Measurements from ENCODE around the gene COL1A1. TPM values are rescaled to one million over a fixed set of nuclear protein-coding genes. Genes with fewer than 3 reads are reported as not detected.
A peak's percentile ranks its signal among the peaks of the same experiment; 100 is the strongest.

The COL1A1 gene
- total RNA-seq, 1 experiment from 2014 or later, result 239 TPM

DNA sequence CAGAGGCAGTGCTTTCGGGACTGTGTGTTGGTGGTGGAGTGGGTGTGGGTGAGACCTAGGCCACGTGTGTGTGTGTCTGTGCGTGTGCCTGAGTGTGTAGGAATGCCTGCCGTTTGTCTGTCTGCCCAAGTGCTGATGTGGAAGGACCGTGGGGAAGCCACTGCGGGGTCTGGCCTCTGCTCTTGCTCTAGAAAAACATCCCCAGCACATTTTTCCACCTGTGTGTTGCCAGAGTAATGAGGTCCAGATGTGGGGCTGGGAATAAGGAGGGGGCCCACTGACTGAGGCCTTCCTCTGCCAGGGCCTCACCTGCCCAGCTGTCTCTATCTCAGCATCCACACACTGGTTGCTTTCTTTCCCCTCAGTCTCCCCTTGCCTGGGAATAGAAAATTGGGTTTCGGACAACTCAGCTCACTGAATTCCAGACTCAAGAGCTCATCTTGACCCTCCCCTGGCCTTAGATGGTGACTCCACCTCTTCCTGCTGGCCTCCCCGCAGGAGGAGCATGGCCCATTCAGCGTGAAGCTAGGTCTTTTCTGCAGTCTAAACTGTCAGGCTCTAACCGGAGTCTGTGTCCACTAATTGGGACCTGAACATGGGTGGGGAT is 28.0 kb downstream of the COL1A1 start:
- DNase-seq (ENCODE audit: low read depth), result peak; percentile 80

DNA sequence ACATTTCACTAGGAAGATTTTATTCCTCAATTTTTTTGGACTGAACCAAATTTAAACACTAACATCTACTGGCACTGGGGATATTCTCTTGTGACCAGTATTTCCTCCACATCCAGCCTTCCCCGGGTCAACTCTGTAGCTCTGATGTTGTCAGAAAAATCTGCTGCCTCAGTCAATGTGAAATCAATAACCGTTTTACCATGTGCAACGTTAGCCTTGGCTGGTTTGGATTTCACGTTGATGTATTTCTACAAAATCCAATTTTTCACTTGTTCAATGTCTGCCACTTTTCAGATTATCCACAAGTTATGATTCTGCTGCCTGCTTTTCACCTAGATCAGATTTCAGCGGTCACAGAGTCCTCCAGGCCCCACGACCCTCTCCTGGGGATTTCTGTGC is 28.5 kb downstream of the COL1A1 start:
- no peak for DNase-seq (ENCODE audit: low read depth)

DNA sequence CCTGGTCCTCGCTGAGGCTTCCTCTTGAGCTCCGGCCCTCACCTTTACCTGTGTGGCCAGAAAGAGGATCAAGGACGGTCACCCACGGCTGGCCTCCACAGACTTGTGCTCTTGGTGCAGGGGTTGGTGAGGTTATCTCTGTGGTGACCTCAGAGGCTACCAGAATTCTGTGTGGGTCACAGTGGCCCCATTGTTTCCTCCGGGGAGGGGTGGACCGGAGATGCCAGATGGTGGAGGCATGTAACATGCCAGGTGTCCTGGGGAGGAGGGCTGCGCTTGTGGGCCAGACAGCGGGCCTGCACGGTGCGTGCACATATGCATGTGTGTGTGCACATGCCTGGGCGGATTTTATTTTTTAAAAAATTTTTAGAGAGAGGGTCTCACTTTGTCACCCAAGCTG is 29.3 kb downstream of the COL1A1 start:
- no peak for DNase-seq (ENCODE audit: low read depth)

- no peak for DNase-seq (ENCODE audit: low read depth)
These were observed 29.9 kb downstream of the COL1A1 start for GRCh38 chr17:50171371-50172071.

GRCh38 chr17:50170662-50171370 is 30.6 kb downstream of the COL1A1 start:
- peak; percentile 50 for DNase-seq (ENCODE audit: low read depth)

DNA sequence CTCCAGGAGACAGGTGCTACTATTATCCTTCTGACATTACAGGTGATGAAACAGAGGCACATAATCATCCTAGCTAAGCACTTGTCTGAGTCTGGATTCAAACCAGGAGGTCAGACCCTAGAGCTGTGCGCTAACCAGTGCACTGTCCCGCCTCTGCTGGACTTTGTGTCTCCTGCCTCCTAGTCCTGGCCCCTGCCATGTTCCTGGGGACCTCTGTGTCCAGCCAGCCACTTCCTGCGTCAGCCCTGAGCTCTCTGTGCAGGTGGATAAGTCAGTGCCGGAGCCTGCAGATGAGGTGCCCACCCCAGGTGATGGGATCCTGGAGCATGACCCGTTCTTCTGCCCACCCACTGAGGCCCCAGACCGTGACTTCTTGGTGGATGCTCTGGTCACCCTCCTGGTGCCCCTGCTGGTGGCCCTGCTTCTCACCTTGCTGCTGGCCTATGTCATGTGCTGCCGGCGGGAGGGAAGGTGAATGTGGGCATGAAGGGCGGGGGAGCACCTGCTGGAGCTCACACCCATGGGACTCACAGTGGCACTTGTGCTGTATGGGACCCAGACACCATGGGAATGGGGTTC is 31.5 kb downstream of the COL1A1 start:
- DNase-seq (ENCODE audit: low read depth), result no peak

GRCh38 chr17:50169121-50169764 is 32.2 kb downstream of the COL1A1 start:
- peak; percentile 71 for DNase-seq (ENCODE audit: low read depth)

DNA sequence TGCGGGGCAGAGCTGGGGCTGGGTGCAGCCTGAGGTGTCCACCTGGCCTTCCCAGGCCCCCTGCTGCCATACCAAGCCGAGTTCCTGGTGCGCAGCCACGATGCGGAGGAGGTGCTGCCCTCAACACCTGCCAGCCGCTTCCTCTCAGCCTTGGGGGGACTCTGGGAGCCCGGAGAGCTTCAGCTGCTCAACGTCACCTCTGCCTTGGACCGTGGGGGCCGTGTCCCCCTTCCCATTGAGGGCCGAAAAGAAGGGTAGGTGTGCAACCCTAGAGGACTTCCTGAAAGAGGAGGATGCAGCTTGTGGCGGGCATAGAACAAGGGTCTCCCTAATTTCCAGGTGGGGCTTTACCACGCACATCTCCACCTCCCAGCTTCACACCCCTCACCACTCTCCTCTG is 33.1 kb downstream of the COL1A1 start:
- DNase-seq (ENCODE audit: low read depth), result no peak

GRCh38 chr17:50167371-50167770 is 34.1 kb downstream of the COL1A1 start:
- no peak for DNase-seq (ENCODE audit: low read depth)

DNA sequence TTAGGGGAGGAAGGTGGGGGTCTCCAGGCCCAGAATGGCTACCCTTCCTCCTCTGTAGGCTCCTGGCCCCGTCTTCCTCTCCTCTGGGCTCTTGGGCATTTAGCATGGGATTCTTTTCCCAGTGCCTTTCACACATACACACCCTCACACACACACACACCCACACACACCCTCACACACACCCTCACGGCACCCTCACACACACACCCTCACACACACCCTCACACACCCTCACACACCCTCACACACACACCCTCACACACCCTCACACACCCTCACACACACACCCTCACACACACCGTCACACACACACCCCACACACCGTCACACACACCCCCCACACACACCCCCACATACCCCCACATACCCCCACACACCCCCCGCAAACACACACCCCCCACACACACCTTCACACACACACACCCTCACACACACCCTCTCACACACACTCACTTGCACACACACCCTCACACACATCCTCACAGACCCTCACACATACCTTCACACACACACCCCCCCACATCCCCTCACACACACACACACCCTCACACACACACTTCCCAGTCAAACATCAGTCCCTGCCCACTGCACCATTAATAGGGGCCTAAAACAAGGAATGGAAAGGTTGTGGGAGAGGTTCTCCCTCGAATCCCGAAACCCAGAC is 34.8 kb downstream of the COL1A1 start:
- no peak for DNase-seq (ENCODE audit: low read depth)

- DNase-seq (ENCODE audit: low read depth), result no peak
These were observed 35.4 kb downstream of the COL1A1 start, which contains the start of gene SGCA for GRCh38 chr17:50165867-50166517. TSS of gene SGCA (plus strand) at chr17:50166005. CDS start at chr17:50166041, 36 bp downstream.

- DNase-seq (ENCODE audit: low read depth), result no peak
These were observed 36.0 kb downstream of the COL1A1 start for GRCh38 chr17:50165466-50165865.

DNA sequence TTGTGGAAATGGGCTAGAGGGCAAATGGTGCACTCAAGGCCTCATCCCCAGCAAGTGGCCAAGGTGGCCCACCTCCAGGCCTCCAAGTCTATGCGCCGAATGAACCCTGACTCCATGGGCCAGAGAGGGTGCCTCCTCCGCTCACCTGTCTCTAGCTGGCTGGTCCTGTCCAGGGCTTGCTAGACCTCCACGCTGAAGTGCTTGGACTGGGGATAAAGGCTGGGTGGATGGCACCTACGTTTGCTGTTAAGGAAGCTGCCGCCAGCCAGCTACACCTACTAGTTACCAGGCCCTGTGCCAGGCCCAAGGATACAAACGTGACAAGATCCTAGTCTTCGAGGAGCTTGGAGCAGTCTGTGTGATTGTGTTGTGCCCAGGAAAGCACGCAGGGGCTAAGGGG is 36.4 kb downstream of the COL1A1 start:
- no peak for DNase-seq (ENCODE audit: low read depth)

DNA sequence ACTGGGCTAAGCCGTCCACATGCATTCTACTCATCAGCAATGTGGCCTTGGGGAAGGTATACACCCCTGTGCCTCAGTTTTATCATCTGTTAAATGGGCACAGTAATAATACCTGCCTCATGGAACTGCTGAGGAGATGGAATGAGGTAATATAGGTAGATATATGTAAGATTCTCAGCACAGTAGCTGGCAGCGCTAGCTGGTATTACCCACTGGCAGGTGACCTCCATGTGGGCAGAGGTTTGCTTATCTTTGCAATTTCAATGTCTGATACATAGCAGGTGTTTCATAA is 36.8 kb downstream of the COL1A1 start:
- DNase-seq (ENCODE audit: low read depth), result no peak

GRCh38 chr17:50163843-50164696 is 37.4 kb downstream of the COL1A1 start:
- no peak for DNase-seq (ENCODE audit: low read depth)

DNA sequence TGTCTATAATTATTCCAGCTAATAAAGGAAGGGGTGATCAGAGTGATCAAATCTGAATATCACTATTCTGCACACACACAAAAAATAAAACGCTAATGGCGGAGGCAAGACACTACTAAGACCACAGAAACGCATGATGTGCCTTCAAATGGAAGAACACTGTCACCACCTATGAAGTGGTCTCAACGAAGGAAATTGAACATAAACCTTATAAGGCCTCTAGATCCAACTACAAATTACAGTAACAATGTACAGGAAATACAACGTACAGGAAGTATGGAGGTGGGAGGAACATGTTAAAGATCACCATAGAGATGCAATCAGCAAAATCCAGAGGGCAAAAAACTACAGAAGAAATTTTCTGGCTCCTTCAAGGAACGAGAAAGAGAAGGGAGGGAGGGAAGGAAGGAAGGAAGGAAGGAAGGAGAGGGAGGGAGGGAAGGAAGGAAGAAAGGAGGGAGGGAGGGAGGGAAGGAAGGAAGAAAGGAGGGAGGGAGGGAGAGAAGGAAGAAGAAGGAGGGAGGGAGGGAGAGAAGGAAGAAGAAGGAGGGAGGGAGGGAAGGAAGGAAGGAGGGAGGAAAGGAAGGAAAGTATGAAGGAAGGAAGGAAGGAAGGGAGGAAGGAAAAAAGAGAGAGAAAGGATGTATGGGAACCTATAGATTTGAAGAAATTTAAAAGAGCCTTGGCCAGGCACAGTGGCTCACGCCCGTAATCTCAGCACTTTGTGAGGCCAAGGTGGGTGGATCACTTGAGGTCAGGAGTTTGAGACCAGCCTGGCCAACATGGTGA is 38.8 kb downstream of the COL1A1 start:
- no peak for DNase-seq (ENCODE audit: low read depth)

DNA sequence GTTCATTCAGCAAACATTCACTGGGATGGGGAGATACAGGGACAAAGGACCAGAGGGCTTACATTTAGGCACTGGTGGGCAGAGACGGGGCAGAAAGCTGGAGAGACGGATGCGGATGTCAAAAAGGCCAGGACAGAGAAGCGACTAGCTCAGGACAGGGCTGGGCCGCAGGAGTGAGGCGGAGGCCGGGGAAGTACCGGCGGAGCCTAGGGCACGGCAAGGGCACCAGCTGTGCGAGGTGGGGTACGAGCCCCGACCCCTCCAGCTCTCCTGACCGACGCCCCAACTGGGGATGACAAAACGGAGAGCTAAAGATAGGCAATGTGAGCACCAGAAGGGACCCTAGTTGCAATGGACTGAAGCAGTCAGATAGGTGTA is 39.5 kb downstream of the COL1A1 start:
- DNase-seq (ENCODE audit: low read depth), result no peak

DNA sequence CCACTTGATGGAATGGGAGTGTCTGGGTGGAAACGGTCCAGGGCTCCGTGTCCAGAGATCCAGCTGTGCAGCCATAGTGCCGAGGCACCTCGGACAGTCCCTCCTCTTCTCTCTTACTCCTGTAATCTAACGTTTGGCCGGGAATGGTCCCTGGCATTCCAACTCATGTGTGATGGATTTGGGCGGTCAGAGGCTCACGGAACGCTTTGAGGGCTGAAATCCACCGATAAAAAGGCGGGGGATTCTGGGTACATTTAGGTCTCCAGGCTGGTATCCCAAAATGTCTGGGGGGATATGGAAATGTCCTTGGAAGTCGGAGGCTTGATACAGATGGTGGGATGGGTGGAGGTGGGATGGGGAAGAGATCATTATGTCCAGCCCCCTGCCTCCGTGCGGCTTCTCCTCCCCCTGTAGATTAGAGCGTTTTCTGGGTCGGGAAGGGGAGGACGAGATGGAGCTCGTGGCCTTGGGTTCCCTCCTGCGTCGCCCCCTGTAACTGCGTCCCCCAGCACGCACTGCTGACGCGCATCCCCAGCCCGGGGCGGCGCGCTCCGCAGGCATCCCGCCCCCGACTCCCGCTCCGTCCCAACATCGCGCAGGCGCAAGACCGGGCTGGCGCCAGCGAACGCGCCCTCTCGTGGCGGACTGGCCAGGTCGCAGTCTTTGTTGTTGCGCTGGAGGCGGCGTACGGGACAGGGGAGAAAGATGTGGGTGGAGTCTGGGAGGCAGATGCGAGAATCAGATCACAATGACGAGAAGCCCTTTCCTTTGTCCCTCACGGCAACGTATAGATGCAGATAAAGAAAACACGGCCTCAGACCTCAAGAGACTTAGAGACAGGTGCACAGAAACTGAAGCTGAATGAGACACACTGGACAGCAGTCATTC is 40.2 kb downstream of the COL1A1 start:
- peak; percentile 82 for DNase-seq (ENCODE audit: low read depth)

All from RPMI7951 (cell line).